GM10847 (cell line): ENCODE results near the gene NHS.

Experiments used
- POLR2A ChIP-seq: IDR thresholded peaks from 2 replicates; pipeline ENCODE4 v1.6.1; 2011; ENCODE audit not compliant: insufficient read length; ENCODE audit errors: extremely low read depth

Gene NHS

DNA sequence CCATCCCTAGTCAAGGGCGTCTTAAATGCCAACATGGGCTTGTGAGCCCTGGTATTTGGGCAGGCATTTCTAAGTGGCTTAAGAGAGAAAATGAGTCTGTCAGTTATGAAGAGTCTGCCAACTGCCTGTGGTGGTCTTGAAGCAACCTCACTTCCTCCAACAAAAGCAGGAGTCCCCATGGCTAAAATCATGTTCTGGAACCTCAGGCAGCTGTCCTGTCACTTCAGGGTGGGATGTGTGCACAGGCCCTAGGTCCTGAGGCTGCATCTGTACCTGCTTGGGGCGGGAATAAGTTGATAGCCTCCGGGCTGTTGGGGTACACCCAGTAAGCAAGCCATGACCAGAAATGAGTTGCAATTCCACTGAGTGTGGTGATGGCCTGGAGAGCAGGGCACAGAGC is 247.3 kb downstream of the NHS start:
- no peak for TF ChIP-seq POLR2A

DNA sequence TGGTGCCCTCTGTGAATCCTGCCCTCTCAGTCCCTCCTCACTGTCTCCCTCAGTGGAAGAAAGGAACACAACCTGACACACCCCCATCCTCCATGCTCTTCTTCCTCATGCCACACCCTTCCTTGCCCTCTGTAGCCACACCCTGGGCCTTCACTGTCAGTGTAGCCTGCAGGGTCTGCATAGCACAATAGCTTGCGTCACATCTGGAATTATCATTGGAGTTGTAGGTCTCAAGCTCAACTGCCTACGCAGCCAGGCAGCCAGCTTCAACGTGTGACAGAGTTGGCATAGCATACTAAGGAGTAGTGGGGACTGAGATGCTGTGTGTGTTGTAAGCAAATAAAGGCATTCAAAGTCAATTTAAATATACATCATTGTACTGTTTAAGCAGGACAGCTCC is 248.8 kb downstream of the NHS start:
- TF ChIP-seq POLR2A, result no peak

DNA sequence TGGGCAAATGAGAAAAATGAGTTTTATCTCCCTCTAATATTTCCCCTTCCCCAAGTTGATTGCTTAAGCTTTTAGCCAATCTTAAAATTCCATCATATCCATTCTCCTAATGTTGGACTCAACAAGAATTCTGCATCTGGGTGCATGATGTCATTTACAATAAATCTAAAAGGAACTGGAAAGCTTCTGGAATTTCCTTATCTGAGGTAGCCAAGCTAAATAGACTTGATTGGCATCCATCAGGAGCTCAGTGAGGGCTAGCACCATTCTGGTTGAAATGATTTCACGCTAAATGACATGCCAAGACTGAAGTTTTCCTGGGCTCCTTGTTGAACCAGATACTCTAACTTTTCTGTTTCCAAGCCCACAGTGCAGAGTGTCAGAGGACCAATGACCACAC is 252.0 kb downstream of the NHS start:
- no peak for TF ChIP-seq POLR2A

DNA sequence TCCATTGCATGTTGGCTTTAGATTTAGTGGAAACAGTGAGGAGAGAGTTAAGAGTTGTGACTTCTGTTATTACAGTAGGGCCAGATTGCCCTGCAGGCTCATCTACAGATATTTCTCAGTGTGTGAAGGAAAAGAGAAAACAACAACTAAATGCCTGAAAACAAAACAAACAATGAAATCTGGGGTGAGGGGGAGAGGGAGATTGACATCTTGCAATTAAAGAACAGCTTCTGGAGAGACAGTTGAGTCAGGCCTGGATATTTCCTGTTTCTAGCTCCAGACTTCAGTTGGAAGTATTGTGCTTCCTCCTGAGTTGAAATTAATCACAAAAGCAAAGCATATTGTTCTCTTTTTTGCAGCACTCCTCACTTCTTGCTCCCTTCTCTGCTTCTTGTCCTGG is 254.0 kb downstream of the NHS start:
- TF ChIP-seq POLR2A, result no peak

DNA sequence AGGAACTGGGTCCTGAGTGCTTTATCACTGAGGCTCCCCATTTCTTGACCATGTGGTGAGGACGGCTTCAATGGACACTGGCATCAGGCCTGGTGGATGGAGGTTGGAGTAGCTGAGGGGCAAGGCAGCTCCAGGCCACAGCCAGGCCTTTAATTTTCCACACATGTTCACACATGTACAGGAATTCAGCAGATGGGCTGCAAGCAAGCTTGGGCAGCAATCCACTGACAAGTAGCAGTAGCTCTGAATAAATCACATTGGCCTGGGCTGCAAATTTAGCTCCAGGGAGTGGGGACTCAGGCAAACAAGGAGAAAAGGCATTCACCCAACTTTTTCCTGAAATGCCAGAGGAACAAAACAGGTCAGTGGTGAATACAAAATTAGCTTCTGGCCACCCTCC is 254.5 kb downstream of the NHS start:
- TF ChIP-seq POLR2A, result no peak

DNA sequence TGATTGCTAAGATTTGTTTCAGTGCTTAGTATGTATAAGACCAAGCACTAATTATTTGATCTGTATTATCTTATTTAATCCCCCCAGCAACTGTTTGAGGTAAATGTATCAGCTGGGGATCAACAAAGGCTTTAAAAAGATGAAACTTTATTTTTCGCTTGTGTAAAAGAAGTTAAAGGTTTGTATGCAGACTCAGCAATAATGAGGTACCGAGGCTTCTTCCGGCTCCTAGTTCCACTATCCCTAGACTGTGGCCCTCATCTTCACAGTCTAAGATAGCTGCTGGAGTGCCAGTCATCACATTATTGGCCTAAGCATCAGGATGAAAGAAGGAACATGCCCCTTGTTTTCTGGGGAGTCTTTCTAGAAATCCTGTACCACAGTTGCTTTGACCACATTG is 256.6 kb downstream of the NHS start:
- no peak for TF ChIP-seq POLR2A

DNA sequence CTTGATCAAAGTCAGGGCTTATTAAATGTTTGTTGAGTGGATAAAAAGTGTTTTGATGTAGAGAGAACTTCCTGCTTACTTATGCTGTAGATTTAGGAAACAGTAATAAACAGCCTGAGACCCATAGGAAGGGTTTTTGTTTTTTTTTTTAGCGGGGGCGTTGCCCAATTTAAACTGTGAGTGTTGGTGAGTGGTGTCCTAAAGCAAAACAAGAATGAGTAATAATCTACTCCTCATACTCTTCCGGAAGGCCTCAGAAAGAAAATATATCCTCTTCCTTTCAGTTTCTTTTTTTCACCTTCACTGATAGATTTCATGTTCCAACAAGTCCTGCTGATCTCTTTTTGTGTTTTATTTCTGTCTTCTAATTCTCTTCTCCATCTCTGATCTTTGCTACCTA is 257.9 kb downstream of the NHS start:
- TF ChIP-seq POLR2A, result no peak

DNA sequence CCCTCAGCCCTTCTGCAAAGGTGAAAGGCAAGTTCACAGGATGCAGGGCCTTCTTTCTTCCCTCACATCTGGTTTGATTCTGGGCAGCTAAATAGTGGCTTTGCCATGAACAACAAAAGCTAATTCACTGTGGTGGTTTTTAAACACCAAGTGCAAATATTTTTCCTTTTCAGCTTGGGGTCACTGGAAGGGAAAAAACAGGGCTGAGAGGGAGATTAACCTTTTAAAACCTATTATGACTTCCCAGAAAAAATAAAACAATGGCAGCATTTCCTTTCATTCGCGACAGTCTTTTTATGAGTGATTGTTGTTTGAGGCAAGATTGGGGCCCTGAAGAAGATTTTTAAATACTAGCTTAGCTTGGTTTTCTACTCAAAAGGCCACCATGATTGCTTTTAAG is 258.5 kb downstream of the NHS start:
- TF ChIP-seq POLR2A, result no peak

DNA sequence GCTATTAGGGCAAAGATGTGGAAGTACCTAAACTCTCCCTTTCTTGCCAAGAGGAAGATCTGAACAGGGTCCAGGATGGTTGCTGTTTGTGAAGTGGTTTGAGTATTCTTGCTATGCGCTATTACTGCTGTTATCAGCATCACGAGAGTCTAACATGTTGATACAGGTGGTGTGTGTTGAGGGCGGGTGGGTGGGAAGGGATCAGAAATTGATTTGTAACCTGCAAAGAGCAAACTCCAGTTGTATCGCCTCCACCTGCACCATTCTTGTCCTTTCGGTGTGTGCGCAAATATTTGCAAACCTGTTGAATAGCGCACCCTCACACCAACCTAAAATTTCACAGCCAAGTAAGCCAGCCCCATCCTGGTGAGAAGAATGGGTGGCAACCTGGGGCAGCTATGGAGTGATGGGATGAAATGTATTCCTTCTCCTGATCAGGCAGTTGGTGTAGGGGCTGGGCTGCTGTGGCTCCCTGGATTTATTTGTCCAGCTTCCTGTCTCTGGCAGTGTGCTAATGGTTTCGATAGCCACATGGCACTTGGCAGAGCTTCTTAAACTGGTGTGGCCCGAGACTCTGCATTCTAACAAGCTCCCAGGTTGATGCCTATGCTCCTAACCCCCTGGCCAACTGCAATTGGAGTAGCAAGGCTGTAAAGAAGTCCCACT is 259.7 kb downstream of the NHS start:
- no peak for TF ChIP-seq POLR2A

DNA sequence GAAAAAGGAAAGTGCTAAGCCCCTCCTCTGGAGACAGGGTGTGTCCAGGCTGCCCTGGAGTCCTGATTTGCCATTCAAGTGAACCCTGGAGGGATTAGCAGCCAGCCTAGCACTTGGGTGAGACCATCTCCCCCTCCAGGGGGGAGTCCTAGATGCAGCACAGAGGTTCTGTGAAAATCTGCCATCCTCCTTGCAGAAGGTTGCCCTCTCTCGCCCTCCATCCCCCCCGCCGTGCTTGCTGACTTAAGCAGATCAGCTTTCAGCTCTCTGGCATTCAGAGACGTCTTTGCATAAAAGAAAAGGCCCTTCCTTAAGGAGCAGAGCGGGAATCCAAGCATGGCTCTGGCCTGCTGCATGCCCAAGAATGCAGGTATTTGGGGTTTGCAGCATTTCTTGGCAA is 260.2 kb downstream of the NHS start:
- no peak for TF ChIP-seq POLR2A

DNA sequence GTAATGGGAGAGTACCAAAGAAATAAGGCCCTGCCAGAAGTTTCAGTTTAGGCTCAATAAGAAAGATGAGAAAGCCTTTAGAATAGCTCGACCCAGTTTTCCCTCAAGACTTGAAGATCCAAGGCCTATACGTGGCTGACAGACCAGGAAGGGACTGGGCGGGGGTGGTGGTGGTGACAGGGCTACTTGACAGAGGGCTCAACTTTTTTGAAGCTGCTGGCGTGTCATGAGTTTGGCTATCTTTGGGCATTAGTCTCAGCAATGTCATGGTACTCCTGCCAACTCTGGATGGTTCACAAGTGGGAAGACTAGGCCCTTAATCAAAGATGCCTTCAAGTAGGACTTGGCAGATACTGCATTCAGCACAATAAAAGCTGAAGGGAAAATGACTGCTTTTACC is 262.2 kb downstream of the NHS start:
- no peak for TF ChIP-seq POLR2A

DNA sequence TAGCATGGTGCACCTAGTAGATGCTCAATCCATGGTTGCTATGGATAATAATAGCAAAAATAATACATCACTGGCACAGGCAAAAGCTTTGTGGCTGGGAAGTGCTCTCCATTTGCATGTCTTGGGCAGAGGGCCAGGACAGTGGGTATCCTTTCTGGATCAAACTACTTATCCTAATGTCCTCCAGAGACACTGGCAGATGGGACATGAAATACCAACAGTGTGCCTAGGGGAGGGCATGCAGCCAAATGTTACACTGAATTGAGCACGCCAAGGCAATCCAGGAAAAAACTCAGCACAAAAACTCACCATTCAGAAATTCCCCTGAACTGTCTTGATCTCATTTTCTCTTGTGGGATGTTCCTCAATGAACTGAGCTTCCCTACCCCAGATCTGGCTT is 263.7 kb downstream of the NHS start:
- no peak for TF ChIP-seq POLR2A

DNA sequence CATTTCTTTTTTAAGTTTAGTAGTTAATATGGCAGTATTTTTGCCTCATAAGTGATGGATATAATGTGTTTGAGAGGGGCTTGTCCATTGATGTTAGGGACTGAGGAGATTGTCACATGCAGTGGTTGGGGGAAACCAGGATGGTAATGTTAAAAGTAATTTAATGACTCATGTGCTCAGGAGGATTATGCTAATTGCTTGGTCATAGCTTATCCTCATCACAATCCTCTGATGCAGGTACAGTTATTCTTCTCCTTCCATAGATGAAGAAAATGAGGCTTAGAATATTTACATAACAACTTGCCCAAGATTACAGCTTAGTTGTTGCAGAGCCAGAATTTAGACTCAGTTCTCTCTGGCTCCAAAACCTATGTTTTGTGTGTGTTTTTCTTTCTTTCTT is 267.9 kb downstream of the NHS start:
- TF ChIP-seq POLR2A, result no peak

DNA sequence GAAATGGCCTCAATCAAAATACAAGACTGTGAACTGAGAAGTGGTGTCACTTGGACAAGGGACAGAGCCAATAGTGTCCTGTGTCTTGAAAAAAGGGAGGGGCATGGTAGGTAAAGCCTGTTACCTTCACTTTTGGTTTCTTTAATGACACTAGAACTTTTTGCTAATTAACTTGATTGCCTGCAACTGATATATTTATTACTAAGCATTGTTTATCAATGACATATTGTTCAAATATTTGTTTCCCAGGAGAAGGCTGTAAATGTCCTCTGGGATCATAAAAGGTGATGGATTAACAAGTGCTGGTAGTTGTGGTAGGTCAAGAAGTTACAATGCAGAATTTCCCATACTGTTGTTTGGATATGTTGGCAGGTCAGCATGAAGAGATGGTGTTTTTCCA is 268.5 kb downstream of the NHS start:
- no peak for TF ChIP-seq POLR2A

DNA sequence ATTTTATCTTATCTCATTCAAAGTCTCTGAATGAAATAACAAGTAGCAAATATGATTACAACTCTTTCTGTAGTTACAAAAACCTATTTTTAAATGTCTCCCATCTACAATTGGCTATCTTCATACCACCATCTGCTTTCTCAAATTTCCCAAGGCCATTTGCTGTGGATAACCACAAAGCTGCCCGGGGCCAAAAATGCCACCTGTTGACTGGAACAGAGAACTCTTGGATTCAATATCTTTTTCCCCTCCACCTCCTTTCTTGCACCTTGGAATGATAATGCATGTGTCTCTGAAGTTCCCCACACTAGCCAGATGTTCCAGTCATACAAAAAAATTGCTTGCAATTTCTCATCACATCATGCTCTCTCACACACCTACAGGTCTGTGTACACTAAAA is 269.0 kb downstream of the NHS start:
- TF ChIP-seq POLR2A, result no peak

DNA sequence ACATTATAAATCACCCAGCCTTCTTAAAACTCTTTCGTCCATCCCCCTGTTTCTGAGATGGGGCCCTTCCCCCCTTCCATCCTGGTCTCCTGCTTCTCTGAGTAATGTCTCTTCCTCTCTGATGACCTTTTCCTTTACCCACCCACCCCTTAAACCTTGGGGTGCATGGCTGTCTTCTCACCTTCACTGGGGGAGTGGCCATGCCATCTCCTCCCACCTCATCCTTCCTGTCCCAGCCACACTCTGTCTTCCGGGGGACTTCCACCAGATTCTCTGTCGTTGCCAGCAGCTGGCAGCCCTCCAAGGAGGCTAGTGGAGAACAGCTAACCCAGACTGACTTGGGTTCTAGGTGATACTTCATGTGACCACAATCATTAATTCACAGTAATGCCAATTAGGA is 279.1 kb downstream of the NHS start:
- no peak for TF ChIP-seq POLR2A

DNA sequence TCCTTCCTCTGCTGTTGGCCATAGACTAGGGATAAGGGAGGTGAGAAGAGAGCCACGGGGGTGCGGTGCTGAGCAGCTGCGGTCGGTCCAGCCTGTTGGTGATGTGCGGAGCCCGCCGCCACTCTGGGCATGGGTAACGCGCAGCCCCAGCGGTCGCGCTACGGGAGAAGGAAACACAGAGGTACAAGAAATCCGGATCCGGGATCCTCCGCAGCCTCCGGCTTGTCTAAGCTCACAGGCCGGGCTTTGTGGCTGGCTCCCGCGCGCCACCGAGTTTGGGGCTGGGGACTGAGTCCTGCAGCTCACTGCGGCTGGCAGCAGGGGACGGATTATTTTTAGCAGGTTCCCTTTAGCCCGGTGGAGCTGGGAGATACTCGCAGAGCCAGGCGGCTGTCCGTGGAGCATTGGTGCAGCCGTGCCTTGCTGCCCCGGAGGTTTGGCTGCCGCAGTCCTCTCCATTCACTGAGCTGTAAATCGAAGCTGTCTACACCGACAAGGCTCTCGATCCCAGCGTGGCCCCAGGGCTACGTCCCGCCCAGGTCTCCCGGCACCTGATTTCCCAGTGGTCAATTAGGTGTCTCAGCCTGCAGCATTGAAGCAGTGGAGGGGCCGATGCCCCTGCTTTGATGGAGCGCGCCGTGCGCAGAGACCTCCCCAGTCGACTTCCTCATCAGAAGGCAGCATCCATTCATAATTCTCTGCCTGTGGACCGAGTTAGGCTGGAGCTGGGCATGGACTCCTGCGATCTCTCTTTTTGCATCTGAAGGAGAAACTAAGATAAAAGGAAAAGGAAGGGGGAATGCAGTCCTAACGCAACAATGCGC is 280.4 kb downstream of the NHS start:
- no peak for TF ChIP-seq POLR2A
